Measurements from ENCODE around the gene ZNF668.

The ZNF668 gene

DNA sequence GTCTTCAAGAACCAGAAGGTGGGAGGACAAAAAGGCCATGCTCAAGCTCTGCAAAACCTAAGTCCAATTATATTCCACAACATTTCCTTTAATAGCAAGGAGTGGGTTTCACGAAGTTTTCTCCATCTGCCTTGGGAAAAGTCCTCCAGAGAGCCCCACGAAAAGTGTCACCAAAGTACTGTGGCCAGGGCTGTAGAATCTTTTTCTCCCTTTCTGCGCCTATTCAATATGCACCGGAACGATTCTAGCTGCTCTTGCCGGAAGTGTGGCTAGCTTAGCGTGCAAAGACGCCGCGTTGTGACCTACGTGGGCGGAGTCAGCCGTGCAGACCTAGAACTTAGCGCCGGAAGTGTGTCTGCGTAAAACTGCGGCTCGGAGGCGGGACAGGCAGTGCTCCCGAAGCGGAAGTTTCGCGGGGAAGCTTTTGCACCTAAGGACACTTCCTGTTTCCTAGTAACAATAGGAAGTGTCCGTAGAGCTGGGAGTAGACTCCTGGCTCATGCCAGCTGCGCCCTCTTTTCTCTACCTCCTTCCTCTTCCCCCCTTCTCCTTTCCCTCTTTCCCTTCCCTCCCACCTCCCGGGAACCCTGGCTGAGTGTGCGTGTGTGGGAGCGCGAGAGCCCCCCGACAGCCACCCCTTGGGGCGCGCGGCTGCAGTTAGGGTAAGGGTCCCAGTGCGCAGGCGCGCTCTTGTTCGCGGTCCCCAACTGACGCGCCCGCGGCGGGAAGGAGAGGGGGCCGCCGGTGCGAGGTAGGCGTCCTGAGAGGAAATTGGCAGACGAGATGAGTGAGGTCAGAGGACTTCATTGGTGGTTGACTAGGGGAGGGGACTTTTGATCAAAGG is at the start of gene ZNF668, which contains the start of gene ZNF646:
Gene ZNF668 (minus strand): TSS at position 271 of the 844 bp plus-strand sequence. CDS start 9,781 bp downstream, outside the sequence.
Gene ZNF646 (plus strand): TSS at position 453 of the 844 bp plus-strand sequence. CDS start 1,903 bp downstream, outside the sequence.
- peak; percentile 91 for DNase-seq (ENCODE audit: low spot score)

DNA sequence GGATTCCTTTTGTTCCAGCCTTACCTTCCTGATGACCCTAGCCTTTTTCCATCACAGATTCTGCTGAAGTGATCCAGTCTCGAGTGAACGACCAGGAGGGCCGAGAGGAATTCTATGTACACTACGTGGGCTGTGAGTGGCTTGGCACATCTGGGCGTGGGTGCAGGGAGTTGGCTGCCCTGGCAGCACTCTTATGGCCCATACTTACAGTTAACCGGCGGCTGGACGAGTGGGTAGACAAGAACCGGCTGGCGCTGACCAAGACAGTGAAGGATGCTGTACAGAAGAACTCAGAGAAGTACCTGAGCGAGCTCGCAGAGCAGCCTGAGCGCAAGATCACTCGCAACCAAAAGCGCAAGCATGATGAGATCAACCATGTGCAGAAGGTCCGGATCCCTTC is 46.1 kb upstream of the ZNF668 start:
- no peak for DNase-seq (ENCODE audit: low spot score)

DNA sequence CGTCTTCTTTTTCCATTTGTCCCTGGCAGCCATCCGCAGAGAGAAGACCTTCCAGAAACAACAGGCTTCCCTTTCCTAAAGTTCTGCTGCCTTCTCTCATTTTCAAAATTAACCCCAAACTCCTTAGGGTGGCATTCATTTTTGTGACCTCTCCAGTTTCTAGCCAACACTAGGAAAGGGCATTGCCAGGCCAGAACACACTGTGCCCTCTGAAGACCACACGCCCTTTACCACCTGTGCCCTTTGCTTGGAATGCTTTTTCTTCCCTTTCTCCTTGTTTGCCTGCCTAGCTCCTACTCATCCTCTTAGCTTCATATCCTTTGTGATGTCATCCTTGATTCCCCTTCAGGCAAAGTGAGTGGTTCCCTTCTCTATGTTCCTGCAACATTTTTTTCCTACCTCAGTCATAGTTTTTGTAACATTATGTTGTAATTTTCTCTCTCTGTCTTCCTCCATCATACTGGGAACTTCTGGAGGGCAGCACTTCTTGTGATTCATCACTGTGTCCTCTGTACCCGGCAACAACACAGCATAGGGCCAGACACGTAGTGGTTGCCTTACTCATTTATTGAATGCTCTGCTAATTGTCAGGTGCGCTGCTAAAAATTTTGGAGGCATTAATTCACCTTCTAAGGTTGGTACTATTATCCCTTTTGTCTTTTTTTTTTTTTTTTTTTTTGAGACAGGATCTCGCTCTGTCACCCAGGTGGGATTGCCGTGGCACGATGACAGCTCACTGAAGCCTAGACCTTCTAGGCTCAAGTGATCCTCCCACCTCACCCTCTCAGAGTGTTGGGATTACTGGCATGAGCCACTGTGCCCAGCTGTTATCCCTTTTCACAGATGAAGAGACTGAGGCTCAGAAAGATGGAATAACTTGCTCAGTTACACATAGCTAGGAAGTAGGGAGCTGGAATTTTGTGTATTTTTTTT is 44.4 kb upstream of the ZNF668 start:
- DNase-seq (ENCODE audit: low spot score): no peak

DNA sequence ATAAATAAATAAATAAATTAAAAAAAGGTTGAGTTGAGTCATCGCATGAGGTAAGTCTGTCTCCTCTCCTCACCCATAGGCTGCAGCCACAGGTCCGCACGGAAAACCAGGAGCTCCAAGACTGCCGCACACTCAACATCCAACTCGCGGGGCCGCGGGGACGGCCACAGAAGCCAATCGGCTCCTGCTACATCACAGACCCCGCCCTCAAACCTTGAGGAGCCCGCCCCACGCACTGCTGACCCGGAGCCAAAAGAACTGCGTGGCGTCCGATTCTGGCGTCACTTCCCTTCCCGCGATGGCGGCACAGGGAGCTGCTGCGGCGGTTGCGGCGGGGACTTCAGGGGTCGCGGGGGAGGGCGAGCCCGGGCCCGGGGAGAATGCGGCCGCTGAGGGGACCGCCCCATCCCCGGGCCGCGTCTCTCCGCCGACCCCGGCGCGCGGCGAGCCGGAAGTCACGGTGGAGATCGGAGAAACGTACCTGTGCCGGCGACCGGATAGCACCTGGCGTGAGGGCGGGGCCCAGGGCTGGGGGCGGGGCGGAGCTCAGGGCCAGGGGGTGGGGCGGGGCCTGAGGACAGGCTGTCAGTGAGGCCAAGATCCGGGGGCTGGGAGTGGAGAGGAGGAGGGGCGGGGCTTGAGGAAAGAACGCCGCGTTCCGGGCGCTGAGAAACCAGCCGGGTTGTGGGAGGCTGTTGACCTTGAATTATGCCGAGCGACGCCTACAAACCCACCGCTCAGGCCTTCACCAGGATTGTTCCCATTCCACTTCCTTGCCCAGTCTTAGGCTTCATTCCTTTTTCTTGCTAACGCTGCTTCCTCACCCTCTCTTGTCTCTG is 43.6 kb upstream of the ZNF668 start, which contains the start of gene KAT8:
Gene KAT8 (plus strand): TSS at position 281 of the 839 bp plus-strand sequence. CDS start 18 bp downstream, at position 299.
- DNase-seq (ENCODE audit: low spot score): peak; percentile 98

DNA sequence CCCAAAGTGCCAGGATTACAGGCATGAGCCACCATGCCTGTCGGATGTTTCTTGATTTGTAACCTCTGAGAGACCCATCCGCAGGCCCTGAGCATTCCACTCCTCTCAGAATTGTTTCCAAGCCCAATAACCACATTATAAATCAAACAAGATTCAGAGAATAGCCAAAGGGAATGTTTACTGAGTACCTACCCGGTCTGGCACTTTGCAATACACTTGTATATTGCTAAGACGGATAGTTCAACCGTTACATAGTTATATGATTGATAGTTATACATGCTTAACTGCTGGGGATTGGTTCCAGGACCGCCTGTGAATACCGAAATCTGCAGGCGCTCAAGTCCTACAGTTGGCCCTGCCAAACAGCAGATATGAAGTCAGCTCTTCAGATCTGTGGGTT is 40.4 kb upstream of the ZNF668 start:
- DNase-seq (ENCODE audit: low spot score): no peak

DNA sequence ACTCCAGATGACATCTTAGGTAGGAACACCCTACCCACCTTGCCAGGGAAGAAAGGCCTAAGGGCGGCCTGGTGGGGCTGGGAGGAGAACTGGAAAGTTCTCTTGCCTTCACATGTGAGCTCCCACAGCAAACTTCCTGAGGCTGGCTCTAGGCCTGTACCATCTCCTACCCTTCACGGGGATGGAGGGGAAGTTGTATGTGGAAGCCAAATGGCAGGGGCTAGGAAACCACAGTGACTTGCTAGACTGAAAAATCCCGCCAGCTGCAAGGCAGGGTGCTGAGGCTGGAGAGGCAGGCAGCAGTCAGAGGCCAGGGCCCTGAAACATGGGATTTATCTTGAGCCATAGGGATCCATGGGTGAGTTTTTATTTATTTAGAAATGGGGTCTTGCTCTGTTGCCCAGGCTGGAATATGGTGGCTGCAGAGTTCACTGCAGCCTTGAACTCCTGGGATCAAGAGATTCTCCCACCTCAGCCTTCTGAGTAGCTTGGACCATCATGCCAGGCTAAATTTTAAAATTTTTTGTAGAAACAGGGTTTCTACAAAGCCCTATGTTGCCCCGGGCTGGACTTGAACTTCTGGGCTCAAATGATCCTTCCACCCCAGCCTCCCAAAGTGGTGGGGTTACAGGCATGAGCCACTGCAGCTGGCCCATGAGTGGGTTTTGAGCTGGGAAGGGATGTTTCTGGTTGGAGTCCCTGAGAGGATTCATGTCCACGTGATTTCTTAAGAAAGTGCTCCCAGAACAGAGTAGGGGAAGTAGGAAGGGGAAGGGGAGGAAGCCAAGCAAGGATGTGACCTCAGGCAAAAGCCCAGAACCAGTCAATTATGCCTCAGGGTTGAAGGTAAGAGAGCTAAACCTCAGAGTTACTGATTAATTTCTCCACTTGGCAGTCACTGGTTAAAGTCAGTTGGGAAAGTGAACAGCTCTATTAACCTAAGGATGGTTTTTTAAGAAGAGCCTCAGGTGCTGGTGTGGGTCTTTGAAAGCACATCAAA is 39.4 kb upstream of the ZNF668 start:
- no peak for DNase-seq (ENCODE audit: low spot score)

DNA sequence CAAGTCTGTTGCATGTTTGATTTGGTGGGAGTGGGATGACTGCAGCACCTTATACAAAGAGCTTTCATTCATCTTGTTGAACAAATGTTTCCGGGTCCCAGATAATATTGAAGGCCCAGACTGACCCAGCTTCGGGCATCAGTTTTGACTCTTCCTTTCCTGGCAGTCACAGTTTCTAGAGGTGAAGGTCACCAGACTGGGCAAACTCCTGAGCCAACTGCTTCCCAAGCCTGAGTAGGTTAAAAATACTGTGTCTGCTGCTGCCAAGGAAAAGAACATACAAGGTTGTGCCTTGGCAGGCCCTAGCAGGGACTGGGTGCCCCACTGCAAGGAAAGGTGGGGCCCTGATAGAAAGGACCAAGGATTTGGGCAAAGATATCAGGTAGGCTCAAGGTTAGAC is 38.7 kb upstream of the ZNF668 start:
- no peak for DNase-seq (ENCODE audit: low spot score)

DNA sequence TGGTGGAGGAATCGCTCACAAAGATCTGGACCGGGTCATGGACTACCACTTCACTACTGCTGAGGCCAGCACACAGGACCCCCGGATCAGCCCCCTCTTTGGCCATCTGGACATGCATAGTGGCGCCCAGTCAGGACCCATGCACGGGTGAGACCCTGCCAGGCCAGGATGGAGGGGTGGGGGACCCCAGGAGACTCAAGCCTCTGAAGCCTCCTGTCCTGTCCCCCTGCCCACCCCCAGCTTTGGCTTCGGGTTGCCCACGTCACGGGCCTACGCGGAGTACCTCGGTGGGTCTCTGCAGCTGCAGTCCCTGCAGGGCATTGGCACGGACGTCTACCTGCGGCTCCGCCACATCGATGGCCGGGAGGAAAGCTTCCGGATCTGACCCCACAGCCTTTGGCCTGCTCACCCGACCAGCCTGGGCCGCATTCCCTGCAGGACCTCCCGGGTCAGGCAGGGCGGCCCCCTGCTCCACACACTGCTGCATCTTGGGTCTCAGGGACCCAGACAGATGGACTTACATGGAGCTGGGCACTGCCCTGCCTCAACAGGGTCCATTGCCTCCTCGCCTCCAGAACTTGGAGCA is 37.9 kb upstream of the ZNF668 start:
- no peak for DNase-seq (ENCODE audit: low spot score)

DNA sequence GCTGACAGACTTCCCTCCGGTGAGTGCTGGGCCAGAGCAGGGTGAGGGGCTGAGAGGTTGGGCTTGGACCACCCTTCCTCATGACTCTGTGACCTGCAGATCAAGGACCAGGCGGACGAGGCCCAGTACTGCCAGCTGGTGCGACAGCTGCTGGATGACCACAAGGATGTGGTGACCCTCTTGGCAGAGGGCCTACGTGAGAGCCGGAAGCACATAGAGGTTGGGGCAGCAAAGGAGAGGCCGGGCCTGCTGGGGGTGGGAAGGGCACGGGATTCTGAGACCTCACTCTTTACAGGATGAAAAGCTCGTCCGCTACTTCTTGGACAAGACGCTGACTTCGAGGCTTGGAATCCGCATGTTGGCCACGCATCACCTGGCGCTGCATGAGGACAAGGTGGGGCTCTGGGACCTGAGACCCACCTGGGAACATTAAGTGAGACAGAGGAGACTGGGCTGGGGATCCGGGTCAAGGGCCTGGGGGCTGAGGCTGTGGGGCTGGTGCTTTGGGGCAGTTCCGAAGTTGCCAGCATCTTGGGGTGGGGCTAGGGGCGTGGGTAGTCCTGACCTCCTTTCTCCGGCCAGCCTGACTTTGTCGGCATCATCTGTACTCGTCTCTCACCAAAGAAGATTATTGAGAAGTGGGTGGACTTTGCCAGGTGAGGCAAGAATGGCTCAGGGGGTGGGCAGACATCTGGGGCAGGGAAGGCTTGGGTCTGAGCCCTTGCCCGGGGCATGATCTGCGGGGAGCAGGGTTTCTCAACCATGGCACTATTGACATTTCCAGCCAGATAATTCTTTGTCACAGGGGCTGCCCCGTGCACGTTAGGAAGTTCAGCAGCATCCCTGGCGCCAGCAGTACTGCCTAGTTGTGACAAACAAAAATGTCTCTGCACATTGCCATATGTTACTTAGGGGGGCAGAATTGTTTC is 36.3 kb upstream of the ZNF668 start:
- no peak for DNase-seq (ENCODE audit: low spot score)

DNA sequence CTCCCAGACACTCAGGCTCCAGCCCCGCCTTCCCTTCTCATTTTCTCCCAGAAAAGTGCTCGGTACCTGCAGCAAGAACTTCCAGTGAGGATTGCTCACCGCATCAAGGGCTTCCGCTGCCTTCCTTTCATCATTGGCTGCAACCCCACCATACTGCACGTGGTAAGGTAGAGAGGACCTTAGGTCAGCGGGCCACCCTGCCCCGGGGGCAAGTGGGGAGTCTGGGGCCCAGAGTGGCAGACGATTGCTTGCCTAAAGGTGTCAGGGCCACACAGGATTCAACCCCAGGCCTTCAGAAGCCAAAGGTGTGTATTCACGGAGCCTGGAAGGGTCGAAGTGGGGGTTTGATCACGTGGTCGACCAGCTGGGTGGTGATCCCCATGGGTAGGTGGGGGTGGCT is 35.6 kb upstream of the ZNF668 start:
- DNase-seq (ENCODE audit: low spot score): no peak

DNA sequence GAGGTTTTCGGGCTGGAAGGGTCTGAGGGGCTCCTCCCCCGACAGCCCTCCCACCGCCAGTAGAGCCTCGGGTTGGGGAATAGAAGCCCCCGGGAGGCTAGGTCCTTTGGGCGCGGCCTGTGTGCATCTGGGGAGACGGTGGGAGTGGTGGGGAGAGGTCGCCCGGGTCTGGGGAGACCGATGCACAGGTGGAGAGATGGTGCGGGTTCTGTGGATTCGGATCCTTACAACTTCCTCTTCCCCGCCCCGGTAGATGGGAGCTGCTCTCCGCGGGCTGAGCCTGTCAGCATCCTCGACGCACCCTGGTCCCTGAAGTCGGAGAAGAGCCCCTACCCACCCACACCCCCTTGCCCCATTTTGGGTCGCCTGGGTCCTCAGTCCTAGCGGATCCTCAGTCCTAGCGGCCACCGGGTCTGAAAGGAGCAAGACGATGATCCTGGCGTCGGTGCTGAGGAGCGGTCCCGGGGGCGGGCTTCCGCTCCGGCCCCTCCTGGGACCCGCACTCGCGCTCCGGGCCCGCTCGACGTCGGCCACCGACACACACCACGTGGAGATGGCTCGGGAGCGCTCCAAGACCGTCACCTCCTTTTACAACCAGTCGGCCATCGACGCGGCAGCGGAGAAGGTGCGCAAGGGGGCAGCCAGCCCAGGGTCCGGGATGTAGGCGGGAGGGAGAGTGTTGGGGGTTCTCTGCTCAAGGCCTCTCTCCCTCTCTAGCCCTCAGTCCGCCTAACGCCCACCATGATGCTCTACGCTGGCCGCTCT is 34.9 kb upstream of the ZNF668 start:
- no peak for DNase-seq (ENCODE audit: low spot score)

DNA sequence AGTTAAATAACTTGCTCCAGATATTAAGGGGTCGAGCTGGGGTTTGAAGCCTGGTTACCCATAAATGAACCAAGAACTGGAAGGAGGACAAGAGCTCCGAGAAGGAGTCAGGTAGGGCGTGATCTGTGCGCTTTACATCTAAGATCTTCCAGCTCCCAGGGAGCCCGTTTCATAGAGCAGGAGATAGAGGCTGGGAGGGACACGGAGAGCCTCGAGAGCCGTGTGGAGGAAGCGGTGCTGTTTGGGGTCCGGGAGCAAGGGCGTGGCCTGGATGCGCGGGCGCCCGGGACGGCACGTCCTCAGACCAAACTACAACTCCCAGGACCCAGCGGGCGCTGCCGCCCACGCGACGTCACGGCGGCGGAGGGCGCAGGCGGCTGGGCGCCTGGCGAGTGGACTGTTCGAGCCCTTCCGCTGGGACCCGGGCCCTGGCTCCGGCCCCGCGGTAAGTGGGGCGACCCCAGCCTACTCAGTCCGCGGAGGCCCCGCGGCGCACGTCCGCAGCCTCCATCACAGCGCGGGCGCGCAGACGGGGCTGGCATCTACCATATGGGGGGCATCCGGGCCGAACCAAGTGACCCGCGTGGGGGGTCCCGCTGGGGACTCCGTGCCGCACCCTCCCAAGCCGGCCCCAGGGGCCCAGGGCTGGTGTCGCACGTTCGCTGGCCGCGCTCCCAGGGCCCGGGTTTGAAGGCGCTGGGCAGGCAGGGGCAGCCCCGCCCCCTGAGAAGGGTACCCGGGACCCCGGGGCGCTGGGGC is 34.2 kb upstream of the ZNF668 start, which contains the start of gene BCKDK:
Gene BCKDK (plus strand): TSS at position 352 of the 759 bp plus-strand sequence. CDS start 838 bp downstream, outside the sequence.
- DNase-seq (ENCODE audit: low spot score): peak; percentile 92

DNA sequence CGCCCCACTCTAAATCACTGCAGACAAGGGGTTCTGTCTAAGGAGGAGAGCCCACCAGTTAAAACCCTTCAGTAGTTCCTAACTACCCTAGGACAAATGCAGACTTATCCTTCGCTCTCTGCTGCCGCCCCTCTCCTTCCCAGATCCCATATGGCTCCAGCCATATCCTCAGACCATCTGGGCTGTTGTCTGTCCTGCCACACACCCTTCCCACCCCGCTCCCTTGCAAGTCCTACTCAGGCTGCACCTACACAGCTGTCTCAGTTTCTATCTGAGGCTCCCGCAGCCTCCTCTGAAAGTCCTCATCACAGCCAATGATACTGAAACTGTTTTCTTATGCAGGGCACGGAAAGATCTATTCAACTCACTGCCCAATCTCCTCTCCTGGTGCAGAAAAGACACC is 33.4 kb upstream of the ZNF668 start:
- no peak for DNase-seq (ENCODE audit: low spot score)

DNA sequence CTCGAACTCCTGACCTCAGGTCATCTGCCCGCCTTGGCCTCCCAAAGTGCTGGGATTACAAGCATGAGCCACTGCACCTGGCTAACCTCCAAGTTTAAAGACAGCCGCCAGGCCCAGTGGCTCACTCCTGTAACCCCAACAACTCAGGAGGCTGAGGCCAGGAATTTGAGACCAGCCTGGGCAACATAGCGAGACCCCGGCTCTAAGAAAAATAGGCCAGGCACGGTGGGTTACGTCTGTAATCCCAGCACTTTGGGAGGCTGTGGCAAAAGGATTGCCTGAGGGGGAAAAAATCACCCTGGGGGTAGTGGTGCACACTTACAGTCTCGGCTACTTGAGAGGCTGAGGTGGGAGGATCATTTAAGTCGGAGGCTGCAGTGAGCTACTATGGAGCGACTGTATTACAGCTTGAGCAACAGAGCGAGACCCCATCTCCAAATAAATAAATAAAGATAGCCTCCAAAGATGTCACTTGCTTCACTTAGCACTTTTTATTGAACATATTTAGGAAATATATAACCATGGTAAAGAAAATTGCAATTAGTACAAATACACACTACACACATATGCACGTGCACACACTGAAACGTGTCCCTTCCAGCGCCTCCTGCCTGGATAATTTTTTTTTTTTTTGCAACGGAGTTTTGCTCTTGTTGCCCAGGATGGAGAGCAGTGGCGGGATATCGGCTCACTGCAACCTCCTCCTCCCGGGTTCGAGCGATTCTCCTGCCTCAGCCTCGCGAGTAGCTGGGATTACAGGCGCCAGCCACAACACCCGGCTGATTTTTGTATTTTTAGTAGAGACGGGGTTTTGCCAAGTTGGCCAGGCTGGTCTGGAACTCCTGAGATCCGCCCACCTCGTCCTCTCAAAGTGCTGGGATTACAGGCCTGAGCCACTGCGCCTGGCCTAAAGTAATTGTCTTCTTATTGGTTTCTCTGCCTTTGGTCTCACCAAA is 32.7 kb upstream of the ZNF668 start:
- no peak for DNase-seq (ENCODE audit: low spot score)

DNA sequence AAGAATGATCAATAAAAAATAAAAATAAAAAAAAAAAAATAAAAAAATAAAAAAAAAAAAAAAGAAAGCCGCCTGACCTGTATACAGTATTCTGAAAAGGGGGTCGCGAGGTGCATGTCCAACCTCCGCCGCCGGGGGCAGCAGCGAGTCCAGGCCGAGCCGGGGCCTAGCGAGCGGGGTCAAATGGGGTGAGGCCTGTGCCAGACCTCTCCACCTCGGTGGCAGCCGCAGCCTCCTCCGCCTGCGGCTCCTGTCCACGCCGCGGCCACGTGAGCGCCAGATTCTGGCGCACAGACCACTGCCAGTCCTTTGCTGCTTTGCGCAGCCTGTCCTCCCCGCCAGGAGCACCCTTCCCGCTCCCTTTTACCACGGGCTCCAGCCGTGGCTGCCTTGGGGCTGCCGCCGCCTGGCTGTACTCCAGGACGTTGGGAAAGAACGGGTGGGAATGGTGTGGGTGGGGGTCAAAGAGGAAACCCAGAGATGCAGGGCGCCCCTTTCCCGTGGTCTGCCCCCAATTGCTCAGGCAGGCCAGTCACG is 31.7 kb upstream of the ZNF668 start:
- DNase-seq (ENCODE audit: low spot score): peak; percentile 91

Data from iPS-NIHi11 (cell line).